ENCODE measurements around the gene PUM1.

PUM1 gene

GRCh38 chr1:31032266-31032665, 33.3 kb downstream of the PUM1 start:
- POLR2A ChIA-PET = no interaction called here
- DNase-seq (ENCODE audit: extremely low spot score) = no peak
- TF ChIP-seq ARNT (IDR thresholded peaks at IDR 0.05) (no peak), SUZ12 (IDR thresholded peaks at IDR 0.05) (no peak), PKNOX1 (IDR thresholded peaks at IDR 0.05) (no peak), NFRKB (IDR thresholded peaks at IDR 0.05) (no peak), FOXM1 (IDR thresholded peaks at IDR 0.05; ENCODE audit: borderline replicate concordance) (no peak), ZNF384 (IDR thresholded peaks at IDR 0.05) (no peak), FOXA1 (IDR thresholded peaks at IDR 0.05) (no peak), CTBP1 (IDR thresholded peaks at IDR 0.05; ENCODE audit: borderline replicate concordance) (no peak), BHLHE40 (IDR thresholded peaks at IDR 0.05; ENCODE audit: borderline replicate concordance) (no peak), TARDBP (IDR thresholded peaks at IDR 0.05) (no peak), ELF4 (IDR thresholded peaks at IDR 0.05) (no peak), L3MBTL2 (conservative IDR thresholded peaks at IDR 0.05) (no peak), FOXK2 (IDR thresholded peaks at IDR 0.05) (no peak), SP1 (IDR thresholded peaks at IDR 0.05) (no peak)
- CTCF ChIA-PET = no interaction called here

GRCh38 chr1:31031330-31032143, 34.0 kb downstream of the PUM1 start:
- TF ChIP-seq PKNOX1 (IDR thresholded peaks at IDR 0.05) (no peak), ELF4 (IDR thresholded peaks at IDR 0.05) (no peak), SUZ12 (IDR thresholded peaks at IDR 0.05) (no peak), CTBP1 (IDR thresholded peaks at IDR 0.05; ENCODE audit: borderline replicate concordance) (no peak)
- POLR2A ChIA-PET = no interaction called here

GRCh38 chr1:31029026-31029425, 36.5 kb downstream of the PUM1 start:
- TF ChIP-seq ZNF384 (IDR thresholded peaks at IDR 0.05) = no peak
- no peak for TF ChIP-seq SUZ12 (IDR thresholded peaks at IDR 0.05)
- TF ChIP-seq TARDBP (IDR thresholded peaks at IDR 0.05) = no peak
- no peak for TF ChIP-seq FOXM1 (IDR thresholded peaks at IDR 0.05; ENCODE audit: borderline replicate concordance)
- no peak for TF ChIP-seq CTBP1 (IDR thresholded peaks at IDR 0.05; ENCODE audit: borderline replicate concordance)
- no peak for TF ChIP-seq PKNOX1 (IDR thresholded peaks at IDR 0.05)
- TF ChIP-seq NFRKB (IDR thresholded peaks at IDR 0.05) = no peak
- TF ChIP-seq ELF4 (IDR thresholded peaks at IDR 0.05) = no peak
- no peak for TF ChIP-seq HDGF (IDR thresholded peaks at IDR 0.05; ENCODE audit: borderline replicate concordance)
- TF ChIP-seq BHLHE40 (IDR thresholded peaks at IDR 0.05; ENCODE audit: borderline replicate concordance) = no peak
- no peak for TF ChIP-seq FOXK2 (IDR thresholded peaks at IDR 0.05)
- TF ChIP-seq FOXA1 (IDR thresholded peaks at IDR 0.05) = no peak
- no peak for TF ChIP-seq LEF1 (IDR thresholded peaks at IDR 0.05; ENCODE audit: borderline replicate concordance)
- DNase-seq (ENCODE audit: extremely low spot score) = no peak
- CTCF ChIA-PET = no interaction called here
- POLR2A ChIA-PET = no interaction called here

More at GRCh38 chr1:31031330-31032143, 34.0 kb downstream of the PUM1 start:
- CTCF ChIA-PET = no interaction called here
- DNase-seq (ENCODE audit: extremely low spot score) = no peak

- no peak for DNase-seq (ENCODE audit: extremely low spot score)
- ChIA-PET CTCF (no interaction called here), POLR2A (no interaction called here)
- no peak for TF ChIP-seq BHLHE40 (IDR thresholded peaks at IDR 0.05; ENCODE audit: borderline replicate concordance)
- no peak for TF ChIP-seq LEF1 (IDR thresholded peaks at IDR 0.05; ENCODE audit: borderline replicate concordance)
- no peak for TF ChIP-seq NFRKB (IDR thresholded peaks at IDR 0.05)
- no peak for TF ChIP-seq PKNOX1 (IDR thresholded peaks at IDR 0.05)
- no peak for TF ChIP-seq FOXA1 (IDR thresholded peaks at IDR 0.05)
- TF ChIP-seq FOXK2 (IDR thresholded peaks at IDR 0.05) = no peak
- no peak for TF ChIP-seq L3MBTL2 (conservative IDR thresholded peaks at IDR 0.05)
- no peak for TF ChIP-seq ZNF384 (IDR thresholded peaks at IDR 0.05)
- TF ChIP-seq SUZ12 (IDR thresholded peaks at IDR 0.05) = no peak
- no peak for TF ChIP-seq ARNT (IDR thresholded peaks at IDR 0.05)
- no peak for TF ChIP-seq HDGF (IDR thresholded peaks at IDR 0.05; ENCODE audit: borderline replicate concordance)
- TF ChIP-seq FOXM1 (IDR thresholded peaks at IDR 0.05; ENCODE audit: borderline replicate concordance) = no peak
- no peak for TF ChIP-seq TARDBP (IDR thresholded peaks at IDR 0.05)
- no peak for TF ChIP-seq CTBP1 (IDR thresholded peaks at IDR 0.05; ENCODE audit: borderline replicate concordance)
- no peak for TF ChIP-seq SP1 (IDR thresholded peaks at IDR 0.05)
- no peak for TF ChIP-seq ELF4 (IDR thresholded peaks at IDR 0.05)
Observed at GRCh38 chr1:31027693-31028526, 37.6 kb downstream of the PUM1 start.

GRCh38 chr1:31022259-31022658, 43.3 kb downstream of the PUM1 start:
- no peak for TF ChIP-seq HDGF (IDR thresholded peaks at IDR 0.05; ENCODE audit: borderline replicate concordance)
- TF ChIP-seq LEF1 (IDR thresholded peaks at IDR 0.05; ENCODE audit: borderline replicate concordance) = no peak
- no peak for TF ChIP-seq SP1 (IDR thresholded peaks at IDR 0.05)
- TF ChIP-seq PKNOX1 (IDR thresholded peaks at IDR 0.05) = no peak
- TF ChIP-seq FOXK2 (IDR thresholded peaks at IDR 0.05) = no peak
- no peak for TF ChIP-seq NFRKB (IDR thresholded peaks at IDR 0.05)
- TF ChIP-seq ZNF384 (IDR thresholded peaks at IDR 0.05) = no peak
- TF ChIP-seq FOXM1 (IDR thresholded peaks at IDR 0.05; ENCODE audit: borderline replicate concordance) = no peak
- no peak for TF ChIP-seq CTBP1 (IDR thresholded peaks at IDR 0.05; ENCODE audit: borderline replicate concordance)
- ChIA-PET POLR2A (interaction anchor here (1.3 kb wide), 1 partner anchor 274 kb away, joined by 3 read pairs; the partner anchor contains the start of genes SNRNP40 and ZCCHC17), CTCF (interaction anchor here (0.6 kb wide), 1 partner anchor 78 kb away, joined by 4 read pairs; no protein-coding TSS in a partner anchor)
- no peak for DNase-seq (ENCODE audit: extremely low spot score)

All from HEK293T (cell line).